ENCODE results near the gene SYNDIG1.

SYNDIG1 gene

DNA sequence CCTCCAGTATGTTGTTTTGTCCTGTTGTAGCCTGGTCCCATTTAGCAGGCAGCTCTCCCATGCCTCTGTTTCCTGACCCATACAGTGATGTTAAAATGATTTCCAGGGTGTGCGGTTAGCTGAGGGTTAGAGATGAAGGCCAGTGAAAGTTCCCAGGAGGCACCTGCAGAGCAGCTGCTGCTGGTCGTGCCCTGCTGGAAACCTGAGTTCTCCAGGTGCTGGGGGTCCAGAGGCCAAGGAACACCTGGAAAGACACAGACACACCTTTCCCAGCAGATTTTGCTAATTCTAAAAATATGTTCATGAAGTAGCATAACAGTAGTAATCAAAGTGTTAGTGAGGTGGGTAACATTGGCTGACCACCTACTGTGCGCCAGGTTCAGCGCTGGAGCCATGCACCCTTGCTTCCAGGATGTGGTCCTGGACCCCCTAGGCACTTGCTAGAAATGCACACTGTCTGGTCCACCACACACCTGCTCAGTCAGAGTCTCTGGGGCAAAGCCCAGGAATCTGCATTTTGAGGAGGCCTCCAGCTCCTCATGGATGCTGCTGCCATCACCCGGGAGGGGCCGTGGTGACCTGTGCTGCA, 118.7 kb downstream of the SYNDIG1 start:
- no peak for DNase-seq

DNA sequence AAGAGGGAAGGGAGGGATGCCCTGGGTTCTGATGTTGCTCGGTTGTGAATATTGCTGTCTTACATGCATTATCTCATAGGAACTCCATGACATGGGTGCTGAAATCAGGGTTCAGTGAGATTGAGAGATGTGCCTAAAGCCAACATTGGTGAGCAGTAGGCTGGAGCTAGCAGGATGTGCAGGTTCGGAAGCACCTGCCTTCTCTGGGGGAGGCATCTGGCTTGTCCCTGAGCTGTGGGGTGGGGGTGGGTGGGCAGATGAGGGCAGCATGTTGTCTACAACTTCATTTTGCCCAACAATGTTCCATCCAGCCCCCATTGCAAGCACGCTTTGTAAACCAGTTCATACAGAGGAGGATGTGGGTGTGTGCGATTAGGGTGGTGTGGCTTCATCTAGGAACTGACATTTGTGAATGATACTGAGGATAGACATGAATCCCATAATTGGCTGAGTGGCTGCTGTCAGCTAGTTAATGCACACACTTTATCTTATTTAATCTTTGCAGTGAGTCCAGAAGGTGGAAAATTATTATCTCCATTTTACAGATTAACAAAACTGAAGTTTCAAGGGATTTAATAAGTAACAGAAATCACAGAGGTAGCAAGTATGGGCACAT, 119.4 kb downstream of the SYNDIG1 start:
- DNase-seq, result no peak

GRCh38 chr20:24589381-24589780, 120.0 kb downstream of the SYNDIG1 start:
- no peak for DNase-seq

- DNase-seq, result no peak
These were observed 120.4 kb downstream of the SYNDIG1 start for GRCh38 chr20:24589815-24590177.

DNA sequence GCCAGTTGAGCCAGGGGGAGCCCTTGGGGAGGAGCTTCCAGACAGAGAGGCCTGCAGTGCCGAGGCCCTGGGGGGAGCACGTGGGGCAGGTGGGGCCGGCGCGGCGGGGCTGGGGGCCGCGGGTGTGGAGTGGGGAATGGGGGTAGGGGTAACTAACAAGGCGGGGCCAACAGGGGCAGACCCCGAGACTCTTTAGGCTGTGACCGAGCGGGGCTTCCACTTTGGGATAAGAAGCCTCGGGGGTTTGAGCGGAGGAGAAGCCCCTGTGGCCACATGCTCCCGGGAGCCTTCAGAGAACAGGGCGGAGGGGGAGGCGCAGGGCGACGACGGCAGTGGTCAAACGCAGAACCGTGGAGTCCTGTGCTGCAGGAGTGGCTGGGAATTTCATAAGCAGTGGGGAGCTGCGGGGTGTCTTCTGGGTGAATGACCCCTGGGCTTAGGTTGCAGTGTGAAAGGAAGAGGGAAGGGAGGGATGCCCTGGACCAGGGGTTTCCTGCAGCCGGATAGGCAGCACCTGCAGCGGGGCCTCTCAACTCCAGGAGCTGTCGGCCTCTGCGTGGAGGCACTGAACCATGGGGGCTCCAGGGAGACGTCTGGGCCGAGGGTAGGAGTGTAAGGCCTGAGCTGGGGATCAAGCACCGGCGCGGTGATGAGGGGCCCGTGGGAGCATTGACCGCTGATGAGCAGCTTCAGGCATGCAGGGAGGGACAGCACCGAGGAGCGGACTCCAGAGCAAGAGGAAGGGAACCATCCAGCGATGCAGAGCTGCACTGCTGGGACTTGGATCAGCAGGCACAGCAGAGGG, 121.0 kb downstream of the SYNDIG1 start:
- DNase-seq, result no peak

DNA sequence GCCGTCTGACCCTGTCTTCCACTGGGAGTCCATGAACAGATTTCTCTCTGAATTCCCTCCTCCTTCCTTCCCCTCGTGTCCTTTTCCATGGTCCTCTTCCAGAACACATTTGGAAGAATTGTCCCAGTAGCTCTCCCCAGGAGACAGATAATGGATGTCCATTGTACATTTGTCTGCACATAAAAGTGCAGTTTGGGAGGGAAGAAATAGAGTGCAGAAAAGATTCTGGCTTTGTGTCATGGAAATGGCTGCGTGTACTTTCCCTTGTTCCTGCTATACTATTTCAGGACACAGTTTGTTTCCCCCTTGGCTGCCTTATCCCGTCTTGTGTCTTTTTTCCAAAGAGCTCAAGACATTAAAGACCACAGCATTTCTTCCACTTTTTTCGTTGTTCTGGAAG, 127.6 kb downstream of the SYNDIG1 start:
- no peak for DNase-seq

DNA sequence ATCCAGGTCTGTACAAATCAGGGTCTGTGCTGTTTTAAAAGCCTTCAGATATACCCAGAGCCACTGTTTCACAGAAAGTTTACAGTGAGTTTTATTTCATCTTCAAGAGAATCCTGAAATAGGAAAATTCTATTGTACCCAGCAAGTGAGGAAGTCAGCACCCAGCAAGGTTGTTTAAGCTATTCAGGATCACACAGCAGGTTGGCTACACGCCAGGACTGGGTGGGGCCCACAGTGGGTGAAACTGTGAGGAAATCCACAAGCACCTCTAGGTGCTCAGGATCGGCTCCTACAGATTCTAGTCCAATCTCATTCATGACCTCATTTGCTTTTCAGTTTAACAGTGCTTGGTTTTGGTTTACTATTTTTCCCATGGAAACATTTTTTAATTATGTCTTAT, 128.9 kb downstream of the SYNDIG1 start:
- no peak for DNase-seq

DNA sequence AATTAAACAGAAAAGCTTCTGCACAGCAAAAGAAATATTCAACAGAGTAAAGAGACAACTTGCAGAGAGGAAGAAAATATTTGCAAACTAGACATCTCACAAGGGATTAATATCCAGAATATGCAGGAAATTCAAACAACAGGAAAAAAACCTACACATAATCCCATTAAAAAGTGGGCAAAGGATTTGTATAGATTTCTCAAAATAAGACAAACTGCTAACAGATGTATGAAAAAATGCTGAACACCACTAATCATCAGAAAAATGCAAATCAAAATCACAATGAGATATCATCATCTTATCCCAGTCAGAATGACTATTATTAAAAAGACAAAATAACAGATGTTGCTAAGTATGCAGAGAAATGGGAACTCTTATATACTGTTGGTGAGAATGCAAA, 129.6 kb downstream of the SYNDIG1 start:
- no peak for DNase-seq

GRCh38 chr20:24600012-24600411, 130.6 kb downstream of the SYNDIG1 start:
- DNase-seq, result no peak

DNA sequence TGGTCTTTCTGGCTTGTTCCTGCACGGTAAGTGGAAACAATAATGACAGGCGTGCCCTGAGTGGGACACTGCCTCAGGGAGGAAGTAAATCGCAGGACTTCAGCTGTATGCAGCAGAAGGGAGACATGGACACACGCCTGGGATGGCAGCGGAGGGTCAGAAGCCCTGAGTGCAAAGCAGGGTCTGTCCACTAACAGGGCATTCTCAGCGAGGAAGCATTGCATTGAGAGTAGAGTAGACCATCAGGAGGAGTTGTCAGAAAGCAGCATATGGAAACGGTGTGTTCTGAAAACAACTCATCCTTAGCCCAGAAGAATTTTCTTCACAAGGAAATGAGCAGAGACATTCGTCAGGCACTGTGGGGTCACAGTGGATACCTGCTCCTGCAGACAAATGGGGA, 134.0 kb downstream of the SYNDIG1 start:
- no peak for DNase-seq

DNA sequence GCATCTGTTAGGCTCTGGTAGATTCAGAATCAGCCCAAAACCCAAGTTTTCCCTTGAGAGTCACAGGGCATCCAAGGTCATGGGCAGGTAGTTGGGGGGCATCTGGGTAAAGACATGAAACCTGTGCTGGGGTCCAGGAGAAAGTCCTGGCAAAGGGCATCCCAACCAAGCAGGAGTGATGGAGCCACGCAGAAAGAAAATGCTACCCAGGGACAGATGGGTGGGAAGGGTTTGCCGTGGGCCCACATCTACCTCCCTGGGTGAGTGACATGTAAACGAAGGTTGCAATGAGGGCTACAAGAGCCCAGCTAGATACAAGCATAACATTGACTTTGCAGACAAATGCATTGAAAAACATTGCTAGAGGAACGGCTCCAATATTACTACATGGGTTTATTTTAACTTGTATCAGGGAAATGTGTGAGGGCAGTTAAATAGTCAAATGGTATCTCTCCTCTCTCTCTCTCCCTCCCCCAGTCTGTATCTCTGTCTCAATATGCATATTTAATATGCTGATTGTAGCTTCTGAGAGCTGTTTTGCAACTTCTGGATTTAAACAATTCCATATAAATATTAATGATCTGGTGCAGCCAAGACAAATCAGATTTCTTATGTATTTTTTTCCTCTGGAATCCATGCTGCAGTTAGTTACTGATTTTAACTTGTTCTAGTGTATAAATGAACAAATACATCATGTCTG, 135.7 kb downstream of the SYNDIG1 start:
- DNase-seq, result no peak

- no peak for DNase-seq
These were observed 136.6 kb downstream of the SYNDIG1 start for GRCh38 chr20:24605937-24606455.

DNA sequence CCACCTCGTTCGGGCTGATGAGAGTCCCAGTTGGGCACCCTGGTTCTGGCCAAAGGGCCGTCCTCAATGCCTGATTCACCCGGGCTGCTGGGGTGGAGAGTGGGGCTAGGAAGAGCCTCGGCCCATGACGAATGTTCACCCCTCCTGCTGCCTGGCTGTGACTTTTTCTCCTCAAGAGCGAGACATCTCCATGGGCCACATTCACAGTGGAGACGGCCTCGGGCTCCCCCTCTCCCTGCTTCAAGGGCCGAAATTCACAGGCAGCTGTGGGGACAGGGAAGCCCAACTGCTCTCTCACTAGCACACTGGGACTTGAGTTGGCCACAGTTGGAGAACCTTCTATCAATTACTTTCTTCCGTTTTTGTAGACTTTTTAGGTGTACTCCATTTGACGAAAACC, 138.0 kb downstream of the SYNDIG1 start:
- no peak for DNase-seq

DNA sequence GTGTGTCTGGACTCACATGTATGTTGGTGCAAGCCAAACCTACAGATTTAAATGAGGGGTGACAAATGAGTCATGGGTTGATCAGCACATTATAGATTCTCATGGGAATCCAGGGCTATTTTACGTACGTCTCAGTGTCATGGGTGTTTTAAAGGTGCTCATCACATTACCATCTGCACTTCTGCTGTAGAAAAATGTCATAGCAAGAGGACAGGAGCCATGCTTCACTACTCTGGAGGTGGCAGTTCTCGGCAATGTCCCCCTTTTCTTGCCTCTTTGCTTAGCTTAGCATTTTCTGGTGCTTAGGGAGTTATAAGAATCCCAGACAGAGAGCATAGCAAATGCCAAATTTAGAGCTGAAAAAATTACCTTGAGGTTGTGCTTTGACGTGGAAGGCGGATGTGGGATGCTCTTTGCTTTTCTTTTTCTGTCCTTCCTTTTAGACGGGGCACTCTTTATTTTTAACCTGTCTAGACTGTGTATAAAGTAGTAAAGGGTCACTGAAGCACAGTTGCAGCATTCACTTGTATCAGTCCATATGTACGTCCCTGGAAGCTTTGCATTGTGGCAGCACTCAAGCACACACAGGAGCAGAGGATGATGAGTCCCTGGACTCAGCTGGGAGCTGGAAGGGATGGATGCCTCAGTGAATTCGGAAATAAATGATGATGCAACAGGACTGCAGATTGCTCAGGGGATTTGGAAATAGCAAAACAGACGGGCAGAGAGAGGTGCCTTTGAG, 139.7 kb downstream of the SYNDIG1 start:
- DNase-seq, result no peak

DNA sequence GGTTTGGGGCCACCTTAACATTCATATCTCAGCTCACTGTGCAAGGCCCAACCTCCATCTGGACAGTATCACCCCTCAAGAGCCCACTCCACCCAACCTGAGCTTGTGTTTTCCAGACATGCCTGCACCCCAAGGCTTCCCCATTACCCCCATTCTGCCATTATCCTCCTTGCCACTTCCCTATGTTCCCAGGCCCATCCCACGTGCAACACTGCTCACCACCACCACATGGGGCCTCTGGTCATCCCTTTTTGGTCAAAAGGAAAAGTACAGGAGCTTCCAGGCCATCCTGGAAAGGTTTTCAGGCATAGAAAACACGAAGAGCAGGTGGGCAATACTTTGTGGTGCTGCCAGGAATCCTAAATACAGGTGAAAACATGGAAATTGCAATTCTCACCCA, 140.3 kb downstream of the SYNDIG1 start:
- DNase-seq, result no peak

- no peak for DNase-seq
These were observed 141.1 kb downstream of the SYNDIG1 start for GRCh38 chr20:24610341-24611115.

- no peak for DNase-seq
These were observed 142.1 kb downstream of the SYNDIG1 start for GRCh38 chr20:24611360-24612140.

DNA sequence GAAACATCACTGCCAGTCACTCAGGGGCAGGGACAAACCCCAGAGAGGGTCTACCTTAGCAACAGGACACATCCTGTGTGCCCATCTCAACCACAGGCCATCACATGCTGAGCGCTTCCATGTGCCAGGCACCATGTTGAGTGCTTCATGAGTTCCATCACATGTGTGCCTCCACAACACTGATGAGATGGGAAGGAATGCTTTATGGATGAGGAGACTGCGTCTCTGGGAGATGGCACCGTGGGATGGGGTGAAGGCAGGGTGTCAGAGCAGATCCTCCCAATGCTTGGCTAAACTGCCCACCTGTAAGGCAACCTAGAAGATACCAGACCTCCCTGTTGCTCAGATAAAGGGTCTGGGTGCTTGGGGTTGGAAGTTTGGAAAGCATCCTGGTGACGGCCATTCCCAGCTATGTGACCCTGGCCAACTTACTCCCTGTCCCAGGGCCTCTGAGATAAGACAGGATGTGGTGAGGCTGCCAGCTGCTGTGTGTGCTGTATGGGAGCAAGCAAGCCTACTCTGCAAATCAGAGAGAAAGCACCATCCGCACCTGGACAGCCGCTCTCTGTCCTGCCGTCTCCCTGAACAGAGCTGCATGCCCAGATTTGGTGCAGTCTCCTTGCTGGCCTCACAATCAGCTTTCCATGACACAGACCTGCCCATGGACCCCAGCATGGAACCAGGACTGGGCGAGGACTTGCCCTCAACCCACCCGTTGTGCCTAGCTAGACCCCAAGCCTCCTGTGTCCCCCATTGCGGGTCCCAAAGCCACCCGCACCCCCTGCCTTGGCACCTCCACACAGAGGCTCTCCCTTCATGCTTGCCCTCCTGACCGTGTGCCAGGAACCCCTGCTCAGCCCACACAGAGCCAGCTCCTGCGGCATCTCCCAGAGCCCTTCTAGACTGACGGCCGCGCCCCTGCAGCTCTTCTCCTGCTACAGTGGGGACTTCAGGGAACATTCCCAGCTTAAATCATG, 143.7 kb downstream of the SYNDIG1 start:
- no peak for DNase-seq

- DNase-seq, result no peak
These were observed 144.9 kb downstream of the SYNDIG1 start for GRCh38 chr20:24614341-24614740.

DNA sequence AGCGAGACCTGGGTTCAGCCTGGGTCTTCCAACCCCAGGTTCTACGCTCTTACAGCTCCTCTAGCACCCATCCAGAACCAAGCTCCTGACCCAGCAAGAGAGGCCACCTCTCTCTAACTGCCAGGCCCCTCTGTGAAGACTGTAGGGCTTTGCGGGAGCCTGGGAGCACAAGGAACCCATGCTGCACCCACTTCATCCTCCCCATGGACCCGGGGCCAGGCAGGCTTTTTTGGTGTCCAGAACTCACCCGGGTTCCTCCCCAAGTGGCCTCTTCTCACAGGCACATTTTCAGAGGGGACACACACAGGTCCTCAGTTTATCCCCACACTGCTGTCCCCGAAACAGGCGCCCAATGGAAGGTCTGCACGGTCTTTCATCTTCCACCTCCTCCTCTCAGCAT, 145.9 kb downstream of the SYNDIG1 start:
- no peak for DNase-seq
